Measurements from ENCODE around the gene GPR152.
A peak's percentile ranks its signal among the peaks of the same experiment; 100 is the strongest.

The GPR152 gene

GRCh38 chr11:67442504-67443404 lies 9.8 kb downstream of the GPR152 start:
- TF ChIP-seq POLR2AphosphoS5 (IDR thresholded peaks at IDR 0.05; ENCODE audit: low read depth, low read length) = peak; percentile 10; the same call in 1 of the 2 replicates
- no peak for TF ChIP-seq SIN3A (IDR thresholded peaks at IDR 0.05; ENCODE audit: borderline replicate concordance, insufficient read depth, low read length)
- TF ChIP-seq, protein P1, sequence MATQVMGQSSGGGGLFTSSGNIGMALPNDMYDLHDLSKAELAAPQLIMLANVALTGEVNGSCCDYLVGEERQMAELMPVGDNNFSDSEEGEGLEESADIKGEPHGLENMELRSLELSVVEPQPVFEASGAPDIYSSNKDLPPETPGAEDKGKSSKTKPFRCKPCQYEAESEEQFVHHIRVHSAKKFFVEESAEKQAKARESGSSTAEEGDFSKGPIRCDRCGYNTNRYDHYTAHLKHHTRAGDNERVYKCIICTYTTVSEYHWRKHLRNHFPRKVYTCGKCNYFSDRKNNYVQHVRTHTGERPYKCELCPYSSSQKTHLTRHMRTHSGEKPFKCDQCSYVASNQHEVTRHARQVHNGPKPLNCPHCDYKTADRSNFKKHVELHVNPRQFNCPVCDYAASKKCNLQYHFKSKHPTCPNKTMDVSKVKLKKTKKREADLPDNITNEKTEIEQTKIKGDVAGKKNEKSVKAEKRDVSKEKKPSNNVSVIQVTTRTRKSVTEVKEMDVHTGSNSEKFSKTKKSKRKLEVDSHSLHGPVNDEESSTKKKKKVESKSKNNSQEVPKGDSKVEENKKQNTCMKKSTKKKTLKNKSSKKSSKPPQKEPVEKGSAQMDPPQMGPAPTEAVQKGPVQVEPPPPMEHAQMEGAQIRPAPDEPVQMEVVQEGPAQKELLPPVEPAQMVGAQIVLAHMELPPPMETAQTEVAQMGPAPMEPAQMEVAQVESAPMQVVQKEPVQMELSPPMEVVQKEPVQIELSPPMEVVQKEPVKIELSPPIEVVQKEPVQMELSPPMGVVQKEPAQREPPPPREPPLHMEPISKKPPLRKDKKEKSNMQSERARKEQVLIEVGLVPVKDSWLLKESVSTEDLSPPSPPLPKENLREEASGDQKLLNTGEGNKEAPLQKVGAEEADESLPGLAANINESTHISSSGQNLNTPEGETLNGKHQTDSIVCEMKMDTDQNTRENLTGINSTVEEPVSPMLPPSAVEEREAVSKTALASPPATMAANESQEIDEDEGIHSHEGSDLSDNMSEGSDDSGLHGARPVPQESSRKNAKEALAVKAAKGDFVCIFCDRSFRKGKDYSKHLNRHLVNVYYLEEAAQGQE (IDR thresholded peaks at IDR 0.05; ENCODE audit: insufficient read depth in 1 of 2, low read depth in 2 of 2, low read length in 2 of 2) = no peak
- TF ChIP-seq FOXP2 (optimal IDR thresholded peaks at IDR 0.05; ENCODE audit: borderline replicate concordance, extremely low read depth, extremely low read length, insufficient read depth) = no peak
- no peak for TF ChIP-seq TAF1 (IDR thresholded peaks at IDR 0.05; ENCODE audit: borderline replicate concordance, insufficient read depth, low read length)

DNA sequence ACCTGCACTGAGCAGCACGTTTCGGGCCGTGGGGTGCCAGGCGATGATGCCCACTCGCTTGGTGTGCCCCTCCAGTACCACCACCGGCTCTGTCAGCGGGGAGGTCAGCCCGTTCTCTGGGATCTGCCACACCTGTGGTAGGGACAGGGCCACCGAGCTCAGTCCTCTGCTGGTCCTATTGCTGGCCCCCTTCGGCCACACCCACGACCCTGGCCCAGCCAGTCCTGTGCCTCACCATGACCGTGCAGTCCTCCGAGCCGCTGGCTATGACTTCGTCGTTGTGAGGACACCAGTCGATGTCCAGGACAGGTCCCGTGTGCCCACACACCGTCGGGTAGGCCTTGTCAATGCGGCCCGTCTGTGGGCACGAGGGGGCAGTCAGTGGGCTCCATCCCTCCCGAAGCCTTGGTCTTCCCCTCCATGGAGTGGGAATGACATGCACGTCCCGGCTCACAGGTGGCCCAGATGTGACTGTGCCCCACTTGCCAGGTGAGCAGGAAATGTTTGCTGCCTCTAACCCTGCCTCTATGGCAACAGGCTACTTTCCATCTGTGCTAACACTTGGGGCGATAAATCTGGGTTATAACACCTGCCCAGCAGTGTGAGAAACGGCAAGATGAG lies 10.7 kb downstream of the GPR152 start:
- TF ChIP-seq SIN3A (IDR thresholded peaks at IDR 0.05; ENCODE audit: borderline replicate concordance, insufficient read depth, low read length) = no peak
- TF ChIP-seq POLR2AphosphoS5 (IDR thresholded peaks at IDR 0.05; ENCODE audit: low read depth, low read length) = peak; percentile 13; the same call in 1 of the 2 replicates

DNA sequence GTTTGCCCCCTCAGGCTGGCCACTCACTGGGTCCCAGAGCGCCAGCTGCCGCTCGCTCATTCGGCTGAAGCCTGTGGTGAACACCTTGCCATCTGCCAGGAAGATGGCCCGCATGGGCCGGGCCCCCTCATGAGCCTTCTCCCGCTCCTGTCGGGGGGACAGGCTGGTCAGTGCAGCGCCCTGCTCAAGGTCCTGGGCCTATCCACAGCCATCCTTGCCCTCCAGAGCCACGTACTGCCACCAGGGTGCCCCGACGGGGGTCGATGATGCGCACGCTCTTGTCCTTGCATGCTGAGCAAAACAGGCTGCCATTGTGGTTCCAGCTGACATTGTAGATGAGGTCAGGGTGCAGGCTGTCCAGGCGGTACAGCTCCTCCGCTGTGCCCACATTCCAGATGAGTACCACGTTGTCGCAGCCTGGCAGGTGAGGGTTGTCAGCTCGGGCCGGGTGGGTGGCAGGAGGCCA lies 11.4 kb downstream of the GPR152 start:
- TF ChIP-seq, protein P1 (IDR thresholded peaks at IDR 0.05; ENCODE audit: insufficient read depth in 1 of 2, low read depth in 2 of 2, low read length in 2 of 2) = no peak
- no peak for TF ChIP-seq SIN3A (IDR thresholded peaks at IDR 0.05; ENCODE audit: borderline replicate concordance, insufficient read depth, low read length)
- TF ChIP-seq FOXP2 (optimal IDR thresholded peaks at IDR 0.05; ENCODE audit: borderline replicate concordance, extremely low read depth, extremely low read length, insufficient read depth) = no peak
- TF ChIP-seq POLR2AphosphoS5 (IDR thresholded peaks at IDR 0.05; ENCODE audit: low read depth, low read length) = no peak; the same call in 1 of the 2 replicates
- TF ChIP-seq TAF1 (IDR thresholded peaks at IDR 0.05; ENCODE audit: borderline replicate concordance, insufficient read depth, low read length) = no peak

- TF ChIP-seq POLR2AphosphoS5 (IDR thresholded peaks at IDR 0.05; ENCODE audit: low read depth, low read length) = no peak
- TF ChIP-seq FOXP2 (optimal IDR thresholded peaks at IDR 0.05; ENCODE audit: borderline replicate concordance, extremely low read depth, extremely low read length, insufficient read depth) = no peak
- no peak for TF ChIP-seq TAF1 (IDR thresholded peaks at IDR 0.05; ENCODE audit: borderline replicate concordance, insufficient read depth, low read length)
Measured at GRCh38 chr11:67440229-67441097, 12.1 kb downstream of the GPR152 start.

- TF ChIP-seq SIN3A (IDR thresholded peaks at IDR 0.05; ENCODE audit: borderline replicate concordance, insufficient read depth, low read length) (no peak), FOXP2 (optimal IDR thresholded peaks at IDR 0.05; ENCODE audit: borderline replicate concordance, extremely low read depth, extremely low read length, insufficient read depth) (no peak)
Measured at GRCh38 chr11:67439321-67440228, 13.0 kb downstream of the GPR152 start.

Data from PFSK-1 (cell line).